Esophagus muscularis mucosa (tissue), 4 donors: ENCODE data around the gene TMIGD2. TPM values are rescaled to one million over a fixed set of nuclear protein-coding genes. Genes with fewer than 3 reads are reported as not detected.
"Not testable (repeated sequence)": the region's sequence is repeated elsewhere in the genome, so short reads cannot be mapped to it uniquely, and the experiment has no call there.

Experiments
- DNase-seq: peaks from one replicate; pipeline ENCODE4 v3.0.0-alpha.2; 2017; ENCODE audit errors: extremely low spot score
- H3K27ac ChIP-seq, 4 donors: fragments of 200-600 bp; sonication (generic); replicated peaks in 1 of 4; 1 replicate in 3 of 4; 2 replicates in 1 of 4; pipeline ENCODE4 v1.5.1; 2016 to 2019; ENCODE audit warnings: mild to moderate bottlenecking in 1 of 4
- H3K27me3 ChIP-seq, 4 donors: fragments of 200-600 bp; sonication (generic); one replicate each; pipeline versions ENCODE4 v1.5.1 to v1.6.0; 2016 to 2019
- H3K36me3 ChIP-seq, 4 donors: fragments of 200-600 bp; sonication (generic); one replicate each; pipeline ENCODE4 v1.5.1; 2016 to 2019
- H3K4me1 ChIP-seq, 4 donors: fragments of 200-600 bp; sonication (generic); one replicate each; pipeline ENCODE4 v1.5.1; 2016 to 2019
- H3K4me3 ChIP-seq, 4 donors: fragments of 200-600 bp; sonication (generic); 1 replicate in 2 of 4; 2 replicates in 2 of 4; pipeline ENCODE4 v1.5.1; 2016 to 2019; ENCODE audit warnings: mild to moderate bottlenecking in 4 of 4, moderate library complexity in 1 of 4
- H3K9me3 ChIP-seq, 4 donors: fragments of 200-600 bp; sonication (generic); 1 replicate in 3 of 4; 2 replicates in 1 of 4; pipeline ENCODE4 v1.5.1; 2016 to 2019
- CTCF ChIP-seq, 3 experiments: fragments of 200-600 bp in 2 of 3; fragments of 450-650 bp in 1 of 3; sonication (generic) in 2 of 3; IDR thresholded peaks; one replicate each; pipeline ENCODE4 v1.5.1; 2017 to 2019; ENCODE audit warnings: antibody characterized with exemption in 3 of 3, mild to moderate bottlenecking in 2 of 3, moderate library complexity in 1 of 3
- EP300 ChIP-seq: sonication (generic); formaldehyde crosslinking; IDR thresholded peaks from one replicate; pipeline ENCODE4 v1.6.1; 2017; ENCODE audit warnings: antibody characterized with exemption
- POLR2A ChIP-seq: fragments of 450-650 bp; IDR thresholded peaks from one replicate; pipeline ENCODE4 v1.6.1; 2017; ENCODE audit warnings: antibody characterized with exemption, moderate library complexity, mild to moderate bottlenecking, low read depth
- POLR2AphosphoS5 ChIP-seq, 2 donors: sonication (generic); formaldehyde crosslinking; IDR thresholded peaks; one replicate each; pipeline ENCODE4 v1.6.1; 2017; ENCODE audit warnings: antibody characterized with exemption in 2 of 2
- WGBS: methylation state at CpG from one replicate; pipeline ENCODE4 v1.1.5; 2018; 5-methylcytosine and 5-hydroxymethylcytosine counted together
- intact Hi-C: fragments of 100-400 bp; cut with DNase I; formaldehyde crosslinking; loops from one replicate; pipeline ENCODE4 v1.15.1; 2023
- total RNA-seq, 4 donors: library from RNA; depleted of rRNA; stranded (reverse); fragments of >200 nt; gene quantifications; one replicate each; pipeline versions ENCODE4 v1.1.0 to v1.2.1, GENCODE V29; 2016

The TMIGD2 gene
- not detected for total RNA-seq

- Histone ChIP-seq H3K36me3 (no peaks in the 10 kb centered on the region), H3K27ac (no peak within 1 kb of the TSS), H3K4me3 (no peak within 1 kb of the TSS), H3K4me1 (peaks cover 0 to 8% (median 7%) of the 10 kb centered on the region in 4 donors), H3K27me3 (peaks cover 0 to 76% (median 19%) of the 10 kb centered on the region in 4 donors), H3K9me3 (no peaks in the 10 kb centered on the region)
- intact Hi-C loops: no loop called here
- 49% methylated on average over 6 of the region's 8 CpGs for WGBS
- TF ChIP-seq CTCF (IDR thresholded peaks at IDR 0.05) (no peak), EP300 (no peak), POLR2A (no peak), POLR2AphosphoS5 (IDR thresholded peaks at IDR 0.05) (no peak)
- no peak for DNase-seq
Measured at GRCh38 chr19:4302243-4302640, at the start of gene TMIGD2. TMIGD2 (minus strand) TSS chr19:4302389; CDS start chr19:4302385, 4 bp downstream.

DNA sequence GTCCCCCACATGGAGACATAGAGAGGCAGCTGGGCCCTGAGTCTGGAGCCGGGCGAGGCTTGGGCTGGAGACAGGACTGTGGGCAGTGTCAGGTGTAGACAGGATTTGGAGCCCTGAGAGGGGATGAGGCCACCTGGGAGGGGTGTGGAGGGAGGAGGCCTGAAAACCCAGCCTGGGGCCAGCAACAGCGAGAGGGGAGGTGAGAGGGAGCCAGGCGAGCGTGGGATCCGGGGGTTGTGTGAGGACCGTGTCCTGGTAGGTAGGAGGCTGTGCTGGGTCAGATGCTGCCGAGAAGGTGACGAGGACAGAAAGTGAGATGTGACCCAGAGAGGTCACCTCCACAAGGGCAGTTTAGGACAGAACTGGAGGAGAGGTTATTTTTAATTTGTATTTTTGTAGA, 48.5 kb upstream of the TMIGD2 start:
- H3K4me1 ChIP-seq: peaks cover 0 to 5% (median under 1%) of the 10 kb centered on the region in 4 donors
- peaks cover 0 to 51% (median 26%) of the 10 kb centered on the region in 4 donors for H3K36me3 ChIP-seq
- no peak overlapping the region for H3K27ac ChIP-seq
- no peaks in the 10 kb centered on the region for H3K9me3 ChIP-seq
- no peak for TF ChIP-seq EP300
- TF ChIP-seq POLR2A: no peak
- no peak for TF ChIP-seq CTCF (IDR thresholded peaks at IDR 0.05)
- TF ChIP-seq POLR2AphosphoS5 (IDR thresholded peaks at IDR 0.05): no peak
- H3K27me3 ChIP-seq: no peaks in the 10 kb centered on the region
- no peak for DNase-seq
- intact Hi-C loops: no loop called here
- no peak overlapping the region for H3K4me3 ChIP-seq
- 94% methylated on average over 9 of the region's 9 CpGs for WGBS

- Histone ChIP-seq H3K4me1 (peaks cover 0 to 7% (median 2%) of the 10 kb centered on the region in 4 donors), H3K36me3 (peaks cover 0 to 50% (median 26%) of the 10 kb centered on the region in 4 donors), H3K9me3 (no peaks in the 10 kb centered on the region), H3K27ac (no peak overlapping the region), H3K27me3 (no peaks in the 10 kb centered on the region), H3K4me3 (no peak overlapping the region)
- DNase-seq: no peak
- TF ChIP-seq POLR2AphosphoS5 (IDR thresholded peaks at IDR 0.05): no peak
- no peak for TF ChIP-seq POLR2A
- TF ChIP-seq CTCF (IDR thresholded peaks at IDR 0.05): no peak
- TF ChIP-seq EP300: no peak
- 92% methylated on average over 8 of the region's 8 CpGs for WGBS
- intact Hi-C loops: no loop called here
Measured at GRCh38 chr19:4350111-4350510, 47.9 kb upstream of the TMIGD2 start.

DNA sequence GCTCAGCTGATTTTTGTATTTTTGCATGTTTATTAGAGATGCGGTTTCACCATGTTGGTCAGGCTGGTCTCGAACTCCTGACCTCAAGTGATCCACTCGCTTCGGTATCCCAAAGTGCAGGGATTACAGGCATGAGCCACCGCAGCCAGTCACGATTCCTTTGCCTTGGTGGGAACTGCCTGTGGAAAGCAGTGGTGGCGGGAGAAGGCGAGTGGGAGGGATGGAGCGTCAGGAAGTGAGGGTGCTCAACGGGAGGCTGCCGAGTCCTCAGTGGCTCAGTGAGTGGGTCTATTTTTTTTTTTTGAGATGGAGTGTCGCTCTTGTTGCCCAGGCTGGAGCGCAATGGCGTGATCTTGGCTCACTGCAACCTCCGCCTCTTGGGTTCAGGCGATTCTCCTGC, 47.0 kb upstream of the TMIGD2 start:
- H3K27me3 ChIP-seq, intact Hi-C loops, DNase-seq, H3K27ac ChIP-seq, H3K4me3 ChIP-seq, H3K9me3 ChIP-seq: not testable (repeated sequence)
- 94% methylated on average over 16 of the region's 16 CpGs for WGBS
- peaks cover 0 to 41% (median 23%) of the 10 kb centered on the region in 4 donors for H3K36me3 ChIP-seq
- peaks cover 3 to 12% (median 7%) of the 10 kb centered on the region in 4 donors for H3K4me1 ChIP-seq

- DNase-seq: no peak
- H3K4me1 ChIP-seq: peaks cover 7 to 18% (median 12%) of the 10 kb centered on the region in 4 donors
- H3K27me3 ChIP-seq: no peaks in the 10 kb centered on the region
- H3K36me3 ChIP-seq: peaks cover 0 to 34% (median 18%) of the 10 kb centered on the region in 4 donors
- TF ChIP-seq EP300: no peak
- no peak for TF ChIP-seq POLR2AphosphoS5 (IDR thresholded peaks at IDR 0.05)
- no peak for TF ChIP-seq CTCF (IDR thresholded peaks at IDR 0.05)
- no peak for TF ChIP-seq POLR2A
- no peaks in the 10 kb centered on the region for H3K9me3 ChIP-seq
- no peak overlapping the region for H3K27ac ChIP-seq
- no peak overlapping the region for H3K4me3 ChIP-seq
- intact Hi-C loops: no loop called here
- 67% methylated on average over 6 of the region's 6 CpGs for WGBS
Measured at GRCh38 chr19:4347521-4347920, 45.3 kb upstream of the TMIGD2 start.
